ENCODE data around the gene OR5A2.

OR5A2 gene

DNA sequence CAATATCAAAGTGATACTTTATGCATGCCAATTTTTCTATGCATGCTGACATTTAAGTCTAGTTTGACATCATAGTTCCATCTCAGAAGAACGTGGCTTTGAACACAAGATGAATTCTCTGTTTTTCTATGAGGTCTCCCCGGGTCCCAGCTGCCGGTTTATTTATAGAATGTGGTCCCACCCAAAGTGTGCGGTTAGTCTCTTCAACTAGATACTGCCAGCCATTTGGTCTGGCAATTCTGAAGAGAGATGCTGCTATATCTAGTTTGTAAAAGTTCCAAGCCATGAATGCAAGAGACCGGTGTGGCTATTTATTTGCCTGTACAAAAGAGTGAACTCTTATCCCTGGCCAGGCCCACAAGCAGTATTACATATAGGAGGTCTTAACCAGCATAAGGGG lies 9.2 kb downstream of the OR5A2 start:
- TF ChIP-seq SIN3A (IDR thresholded peaks at IDR 0.05; ENCODE audit: borderline replicate concordance, insufficient read depth, low read length) (no peak), FOXP2 (optimal IDR thresholded peaks at IDR 0.05; ENCODE audit: borderline replicate concordance, extremely low read depth, extremely low read length, insufficient read depth) (no peak), TAF1 (IDR thresholded peaks at IDR 0.05; ENCODE audit: borderline replicate concordance, insufficient read depth, low read length) (no peak), POLR2AphosphoS5 (IDR thresholded peaks at IDR 0.05; ENCODE audit: low read depth, low read length) (no peak)
- TF ChIP-seq, protein P1, sequence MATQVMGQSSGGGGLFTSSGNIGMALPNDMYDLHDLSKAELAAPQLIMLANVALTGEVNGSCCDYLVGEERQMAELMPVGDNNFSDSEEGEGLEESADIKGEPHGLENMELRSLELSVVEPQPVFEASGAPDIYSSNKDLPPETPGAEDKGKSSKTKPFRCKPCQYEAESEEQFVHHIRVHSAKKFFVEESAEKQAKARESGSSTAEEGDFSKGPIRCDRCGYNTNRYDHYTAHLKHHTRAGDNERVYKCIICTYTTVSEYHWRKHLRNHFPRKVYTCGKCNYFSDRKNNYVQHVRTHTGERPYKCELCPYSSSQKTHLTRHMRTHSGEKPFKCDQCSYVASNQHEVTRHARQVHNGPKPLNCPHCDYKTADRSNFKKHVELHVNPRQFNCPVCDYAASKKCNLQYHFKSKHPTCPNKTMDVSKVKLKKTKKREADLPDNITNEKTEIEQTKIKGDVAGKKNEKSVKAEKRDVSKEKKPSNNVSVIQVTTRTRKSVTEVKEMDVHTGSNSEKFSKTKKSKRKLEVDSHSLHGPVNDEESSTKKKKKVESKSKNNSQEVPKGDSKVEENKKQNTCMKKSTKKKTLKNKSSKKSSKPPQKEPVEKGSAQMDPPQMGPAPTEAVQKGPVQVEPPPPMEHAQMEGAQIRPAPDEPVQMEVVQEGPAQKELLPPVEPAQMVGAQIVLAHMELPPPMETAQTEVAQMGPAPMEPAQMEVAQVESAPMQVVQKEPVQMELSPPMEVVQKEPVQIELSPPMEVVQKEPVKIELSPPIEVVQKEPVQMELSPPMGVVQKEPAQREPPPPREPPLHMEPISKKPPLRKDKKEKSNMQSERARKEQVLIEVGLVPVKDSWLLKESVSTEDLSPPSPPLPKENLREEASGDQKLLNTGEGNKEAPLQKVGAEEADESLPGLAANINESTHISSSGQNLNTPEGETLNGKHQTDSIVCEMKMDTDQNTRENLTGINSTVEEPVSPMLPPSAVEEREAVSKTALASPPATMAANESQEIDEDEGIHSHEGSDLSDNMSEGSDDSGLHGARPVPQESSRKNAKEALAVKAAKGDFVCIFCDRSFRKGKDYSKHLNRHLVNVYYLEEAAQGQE (IDR thresholded peaks at IDR 0.05; ENCODE audit: insufficient read depth in 1 of 2, low read depth in 2 of 2, low read length in 2 of 2), result no peak

DNA sequence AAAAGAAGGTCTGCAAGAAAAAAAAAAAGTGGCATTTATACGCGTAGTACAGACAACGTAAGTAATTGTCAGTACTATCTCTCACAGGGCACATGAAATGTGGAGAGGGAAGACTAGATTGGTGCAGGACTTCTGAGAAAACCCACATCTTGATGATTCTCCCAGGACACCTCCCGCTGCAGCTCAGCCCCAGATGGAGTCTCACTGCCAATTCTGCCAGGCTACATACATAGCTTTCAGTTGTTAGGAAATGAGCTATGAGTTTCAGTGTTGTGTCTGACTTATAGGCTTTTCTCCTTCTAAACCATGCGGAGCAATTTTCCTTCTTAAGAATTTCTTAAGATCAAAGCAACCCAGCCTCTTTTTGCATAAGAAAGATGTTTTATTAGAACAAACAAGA lies 9.6 kb downstream of the OR5A2 start:
- TF ChIP-seq POLR2AphosphoS5 (IDR thresholded peaks at IDR 0.05; ENCODE audit: low read depth, low read length), result no peak
- no peak for TF ChIP-seq TAF1 (IDR thresholded peaks at IDR 0.05; ENCODE audit: borderline replicate concordance, insufficient read depth, low read length)
- TF ChIP-seq FOXP2 (optimal IDR thresholded peaks at IDR 0.05; ENCODE audit: borderline replicate concordance, extremely low read depth, extremely low read length, insufficient read depth), result no peak
- TF ChIP-seq SIN3A (IDR thresholded peaks at IDR 0.05; ENCODE audit: borderline replicate concordance, insufficient read depth, low read length), result no peak
- TF ChIP-seq, protein P1 (IDR thresholded peaks at IDR 0.05; ENCODE audit: insufficient read depth in 1 of 2, low read depth in 2 of 2, low read length in 2 of 2), result no peak

DNA sequence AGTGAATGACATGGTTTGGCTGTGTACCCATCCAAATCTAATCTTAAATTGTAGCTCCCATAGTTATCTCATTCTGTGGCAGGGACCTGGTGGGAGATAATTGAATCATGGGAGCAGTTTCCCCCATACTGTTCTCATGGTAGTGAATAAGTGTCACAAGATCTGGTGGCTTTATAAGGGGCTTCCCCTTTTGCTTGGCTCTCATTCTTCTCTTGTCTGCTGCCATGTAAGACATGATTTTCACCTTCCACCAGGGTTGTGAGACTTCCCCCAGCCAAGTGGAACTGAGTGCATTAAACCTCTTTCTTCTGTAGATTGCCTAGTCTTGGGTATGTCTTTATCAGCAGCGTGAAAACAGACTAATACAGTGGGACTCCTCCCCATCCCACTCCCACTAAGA lies 11.1 kb downstream of the OR5A2 start:
- TF ChIP-seq, protein P1 (IDR thresholded peaks at IDR 0.05; ENCODE audit: insufficient read depth in 1 of 2, low read depth in 2 of 2, low read length in 2 of 2), result no peak
- no peak for TF ChIP-seq SIN3A (IDR thresholded peaks at IDR 0.05; ENCODE audit: borderline replicate concordance, insufficient read depth, low read length)
- TF ChIP-seq TAF1 (IDR thresholded peaks at IDR 0.05; ENCODE audit: borderline replicate concordance, insufficient read depth, low read length), result no peak
- no peak for TF ChIP-seq POLR2AphosphoS5 (IDR thresholded peaks at IDR 0.05; ENCODE audit: low read depth, low read length)
- no peak for TF ChIP-seq FOXP2 (optimal IDR thresholded peaks at IDR 0.05; ENCODE audit: borderline replicate concordance, extremely low read depth, extremely low read length, insufficient read depth)

DNA sequence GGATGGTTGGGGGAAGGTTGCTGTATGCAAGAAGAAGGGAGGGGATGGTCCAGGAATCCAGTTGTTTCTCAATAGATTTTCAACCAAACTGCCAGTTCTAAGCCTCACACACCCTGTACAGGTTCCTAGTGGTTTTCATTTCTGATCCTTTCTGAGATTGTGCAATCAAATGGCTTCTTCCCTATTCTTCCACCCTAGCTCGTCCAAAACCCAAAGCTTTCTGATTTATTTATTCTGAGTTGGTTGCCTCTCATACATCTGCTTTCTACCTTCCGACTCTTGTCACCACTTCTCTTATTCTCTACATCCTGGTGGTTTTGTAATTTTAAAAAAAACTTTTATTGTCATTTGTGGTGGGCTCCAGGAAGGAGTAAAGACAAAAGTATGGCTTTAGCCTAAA lies 12.6 kb downstream of the OR5A2 start:
- TF ChIP-seq, protein P1 (IDR thresholded peaks at IDR 0.05; ENCODE audit: insufficient read depth in 1 of 2, low read depth in 2 of 2, low read length in 2 of 2), result no peak
- TF ChIP-seq SIN3A (IDR thresholded peaks at IDR 0.05; ENCODE audit: borderline replicate concordance, insufficient read depth, low read length) (no peak), TAF1 (IDR thresholded peaks at IDR 0.05; ENCODE audit: borderline replicate concordance, insufficient read depth, low read length) (no peak), POLR2AphosphoS5 (IDR thresholded peaks at IDR 0.05; ENCODE audit: low read depth, low read length) (no peak), FOXP2 (optimal IDR thresholded peaks at IDR 0.05; ENCODE audit: borderline replicate concordance, extremely low read depth, extremely low read length, insufficient read depth) (no peak)

DNA sequence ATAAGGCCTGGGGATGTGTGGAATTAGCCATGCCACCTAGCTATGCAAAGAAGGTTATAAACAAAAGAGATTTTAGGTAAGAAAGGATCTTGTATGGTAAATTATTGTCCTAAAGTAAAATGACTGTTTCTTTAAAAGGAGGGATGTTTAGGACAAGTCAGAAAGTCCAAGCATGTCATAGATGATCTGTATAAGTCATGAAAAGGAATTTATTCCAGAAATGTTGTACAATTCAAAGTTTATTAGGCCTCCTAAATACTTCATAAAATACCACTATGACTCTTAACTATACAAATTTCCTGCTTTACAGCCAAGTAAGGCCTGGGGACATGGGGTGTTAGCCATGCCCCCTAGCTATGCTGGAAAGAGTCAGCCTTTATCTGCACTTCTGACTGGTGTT lies 22.7 kb downstream of the OR5A2 start:
- no peak for TF ChIP-seq POLR2AphosphoS5 (IDR thresholded peaks at IDR 0.05; ENCODE audit: low read depth, low read length)
- TF ChIP-seq, protein P1 (IDR thresholded peaks at IDR 0.05; ENCODE audit: insufficient read depth in 1 of 2, low read depth in 2 of 2, low read length in 2 of 2), result no peak
- no peak for TF ChIP-seq SIN3A (IDR thresholded peaks at IDR 0.05; ENCODE audit: borderline replicate concordance, insufficient read depth, low read length)
- TF ChIP-seq FOXP2 (optimal IDR thresholded peaks at IDR 0.05; ENCODE audit: borderline replicate concordance, extremely low read depth, extremely low read length, insufficient read depth), result no peak
- TF ChIP-seq TAF1 (IDR thresholded peaks at IDR 0.05; ENCODE audit: borderline replicate concordance, insufficient read depth, low read length), result no peak

All from PFSK-1 (cell line).